ENCODE measurements around the gene PIAS1.

- TF ChIP-seq ZNF639 (tag by site-specific recombination; IDR thresholded peaks at IDR 0.05) (no peak), CTCF (tag by site-specific recombination; IDR thresholded peaks at IDR 0.05) (no peak), ZNF169 (tag by site-specific recombination; IDR thresholded peaks at IDR 0.05) (no peak), ZNF239 (tag by site-specific recombination; IDR thresholded peaks at IDR 0.05) (no peak), ZNF76 (tag by site-specific recombination; IDR thresholded peaks at IDR 0.05; ENCODE audit: borderline replicate concordance, low read depth) (no peak), ZIC2 (tag by site-specific recombination; IDR thresholded peaks at IDR 0.05) (no peak), YY1 (tag by site-specific recombination; IDR thresholded peaks at IDR 0.05) (no peak), ZNF138 (tag by site-specific recombination; IDR thresholded peaks at IDR 0.05; ENCODE audit: borderline replicate concordance) (no peak), PRDM10 (tag by site-specific recombination; IDR thresholded peaks at IDR 0.05) (no peak), ZNF707 (tag by site-specific recombination; IDR thresholded peaks at IDR 0.05) (no peak)
Measured at GRCh38 chr15:68224546-68225250, 170.6 kb downstream of the PIAS1 start.

Data from HEK293 (cell line).